ENCODE data around the gene FAM174B.

FAM174B gene

GRCh38 chr15:92633418-92633817, 22.2 kb downstream of the FAM174B start:
- in situ Hi-C loops (cut with MboI; ENCODE audit: low sequenced_read_pairs, unreplicated experiment): no loop called here
- no peak for TF ChIP-seq CTCF (IDR thresholded peaks at IDR 0.05; ENCODE audit: borderline replicate concordance, control extremely low read depth, extremely low read depth, insufficient read depth, missing control alignments)
- no peak for DNase-seq (ENCODE audit: low spot score)

- in situ Hi-C loops (cut with MboI; ENCODE audit: low sequenced_read_pairs, unreplicated experiment): no loop called here
- no peak for TF ChIP-seq CTCF (IDR thresholded peaks at IDR 0.05; ENCODE audit: borderline replicate concordance, control extremely low read depth, extremely low read depth, insufficient read depth, missing control alignments)
- DNase-seq (ENCODE audit: low spot score): no peak
These were observed 22.6 kb downstream of the FAM174B start for GRCh38 chr15:92633001-92633400.

GRCh38 chr15:92631721-92632120, 23.9 kb downstream of the FAM174B start:
- in situ Hi-C loops (cut with MboI; ENCODE audit: low sequenced_read_pairs, unreplicated experiment): no loop called here
- TF ChIP-seq CTCF (IDR thresholded peaks at IDR 0.05; ENCODE audit: borderline replicate concordance, control extremely low read depth, extremely low read depth, insufficient read depth, missing control alignments): no peak
- no peak for DNase-seq (ENCODE audit: low spot score)

- DNase-seq (ENCODE audit: low spot score): no peak
- in situ Hi-C loops (cut with MboI; ENCODE audit: low sequenced_read_pairs, unreplicated experiment): no loop called here
- TF ChIP-seq CTCF (IDR thresholded peaks at IDR 0.05; ENCODE audit: borderline replicate concordance, control extremely low read depth, extremely low read depth, insufficient read depth, missing control alignments): no peak
These were observed 25.5 kb downstream of the FAM174B start for GRCh38 chr15:92629975-92630626.

- TF ChIP-seq CTCF (IDR thresholded peaks at IDR 0.05; ENCODE audit: borderline replicate concordance, control extremely low read depth, extremely low read depth, insufficient read depth, missing control alignments): no peak
- in situ Hi-C loops (cut with MboI; ENCODE audit: low sequenced_read_pairs, unreplicated experiment): no loop called here
- no peak for DNase-seq (ENCODE audit: low spot score)
These were observed 26.1 kb downstream of the FAM174B start for GRCh38 chr15:92629276-92629974.

GRCh38 chr15:92627014-92627413, 28.6 kb downstream of the FAM174B start:
- in situ Hi-C loops (cut with MboI; ENCODE audit: low sequenced_read_pairs, unreplicated experiment): no loop called here

More at GRCh38 chr15:92627014-92627413, 28.6 kb downstream of the FAM174B start:
- no peak for DNase-seq (ENCODE audit: low spot score)
- no peak for TF ChIP-seq CTCF (IDR thresholded peaks at IDR 0.05; ENCODE audit: borderline replicate concordance, control extremely low read depth, extremely low read depth, insufficient read depth, missing control alignments)

Measured in GM13976 (cell line).